ENCODE measurements around the gene CCDC34. TPM values are rescaled to one million over a fixed set of nuclear protein-coding genes. Genes with fewer than 3 reads are reported as not detected.
"Not testable (repeated sequence)": the region's sequence is repeated elsewhere in the genome, so short reads cannot be mapped to it uniquely, and the experiment has no call there.

The CCDC34 gene
- total RNA-seq, 1 donor from 2014 or later, result 3.5 TPM

DNA sequence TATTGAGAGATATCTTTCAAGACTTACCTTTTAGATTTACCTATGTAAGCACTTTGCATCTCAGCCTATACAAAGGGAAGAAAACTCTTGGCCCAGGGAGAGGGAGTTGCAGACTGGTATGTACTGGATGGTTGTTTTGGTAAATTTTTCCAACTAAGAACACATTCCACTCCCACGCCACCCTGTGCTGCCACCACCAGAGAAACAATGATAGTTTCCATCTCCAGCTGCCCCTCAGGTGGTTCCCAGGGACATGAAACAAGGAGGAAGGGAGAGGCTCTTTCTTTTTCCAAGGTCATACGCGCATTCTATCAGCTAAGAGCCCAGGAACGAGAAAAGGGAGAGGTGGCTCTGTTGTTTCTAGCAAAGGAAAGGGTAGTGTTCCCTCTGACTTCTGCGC, 34.4 kb downstream of the CCDC34 start:
- DNase-seq, result no peak

GRCh38 chr11:27327064-27327463, 36.0 kb downstream of the CCDC34 start:
- H3K4me3 Mint-ChIP-seq (ENCODE audit: unreplicated experiment); H3K27ac Mint-ChIP-seq (ENCODE audit: unreplicated experiment); H3K4me1 Mint-ChIP-seq (ENCODE audit: low read depth, unreplicated experiment); H3K27me3 Mint-ChIP-seq (ENCODE audit: unreplicated experiment); DNase-seq; H3K9me3 Mint-ChIP-seq (ENCODE audit: unreplicated experiment); H3K36me3 Mint-ChIP-seq (ENCODE audit: unreplicated experiment): not testable (repeated sequence)

More for the DNA sequence above, 34.4 kb downstream of the CCDC34 start:
- TF ChIP-seq CTCF (IDR thresholded peaks at IDR 0.05; ENCODE audit: partially characterized antibody, unreplicated experiment), result no peak
- Mint-ChIP-seq H3K27ac (ENCODE audit: unreplicated experiment) (no peak overlapping the region), H3K36me3 (ENCODE audit: unreplicated experiment) (no peaks in the 10 kb centered on the region), H3K9me3 (ENCODE audit: unreplicated experiment) (peaks cover 2% of the 10 kb centered on the region), H3K4me1 (ENCODE audit: low read depth, unreplicated experiment) (no peaks in the 10 kb centered on the region), H3K27me3 (ENCODE audit: unreplicated experiment) (peaks cover 4% of the 10 kb centered on the region), H3K4me3 (ENCODE audit: unreplicated experiment) (no peak overlapping the region)

GRCh38 chr11:27322196-27322595, 40.8 kb downstream of the CCDC34 start:
- H3K36me3 Mint-ChIP-seq (ENCODE audit: unreplicated experiment), result peaks cover 12% of the 10 kb centered on the region
- not testable (repeated sequence) for H3K4me3 Mint-ChIP-seq (ENCODE audit: unreplicated experiment); H3K27ac Mint-ChIP-seq (ENCODE audit: unreplicated experiment); H3K4me1 Mint-ChIP-seq (ENCODE audit: low read depth, unreplicated experiment); H3K9me3 Mint-ChIP-seq (ENCODE audit: unreplicated experiment); H3K27me3 Mint-ChIP-seq (ENCODE audit: unreplicated experiment); DNase-seq

DNA sequence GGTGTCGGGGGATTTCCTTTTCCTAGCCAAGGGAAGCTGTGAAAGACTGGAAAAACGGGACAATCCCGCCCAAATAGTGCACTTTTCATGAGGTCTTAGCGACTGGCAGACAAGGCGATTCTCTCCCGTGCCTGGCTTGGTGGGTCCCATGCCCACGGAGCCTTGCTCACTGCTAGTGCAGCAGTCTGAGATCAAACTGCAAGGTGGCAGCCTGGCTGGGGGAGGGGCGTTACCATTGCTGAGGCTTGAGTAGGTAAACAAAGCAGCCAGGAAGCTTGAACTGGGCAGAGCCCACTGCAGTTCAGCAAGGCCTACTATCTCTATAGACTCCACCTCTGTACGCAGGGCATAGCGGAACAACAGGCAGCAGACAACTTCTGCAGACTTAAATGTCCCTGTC, 41.7 kb downstream of the CCDC34 start:
- not testable (repeated sequence) for H3K9me3 Mint-ChIP-seq (ENCODE audit: unreplicated experiment); H3K4me3 Mint-ChIP-seq (ENCODE audit: unreplicated experiment); H3K27ac Mint-ChIP-seq (ENCODE audit: unreplicated experiment); H3K4me1 Mint-ChIP-seq (ENCODE audit: low read depth, unreplicated experiment); H3K27me3 Mint-ChIP-seq (ENCODE audit: unreplicated experiment); DNase-seq
- H3K36me3 Mint-ChIP-seq (ENCODE audit: unreplicated experiment), result peaks cover 12% of the 10 kb centered on the region

DNA sequence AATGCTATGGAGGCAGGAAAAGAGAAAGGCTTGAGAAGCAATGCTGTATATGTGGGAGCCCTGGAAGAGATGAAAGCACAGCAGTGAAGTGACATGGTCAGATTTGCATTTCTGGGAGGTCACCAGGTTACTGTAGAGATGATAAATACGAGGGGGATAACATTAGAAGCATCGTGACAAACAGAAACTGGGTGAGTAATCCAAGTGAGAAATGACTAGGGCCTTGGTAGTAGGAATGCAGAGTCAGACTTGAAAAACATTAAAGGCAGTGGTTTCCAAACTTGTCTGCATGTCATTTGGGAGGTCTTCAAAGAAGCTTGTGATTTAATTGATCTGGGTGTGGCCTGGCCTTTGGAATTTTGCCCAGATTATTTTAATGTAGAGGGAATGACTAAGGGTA, 43.9 kb downstream of the CCDC34 start:
- Mint-ChIP-seq H3K36me3 (ENCODE audit: unreplicated experiment) (peaks cover 12% of the 10 kb centered on the region), H3K4me3 (ENCODE audit: unreplicated experiment) (no peak overlapping the region), H3K27me3 (ENCODE audit: unreplicated experiment) (no peaks in the 10 kb centered on the region), H3K27ac (ENCODE audit: unreplicated experiment) (no peak overlapping the region), H3K9me3 (ENCODE audit: unreplicated experiment) (peaks cover 3% of the 10 kb centered on the region), H3K4me1 (ENCODE audit: low read depth, unreplicated experiment) (no peaks in the 10 kb centered on the region)
- no peak for TF ChIP-seq CTCF (IDR thresholded peaks at IDR 0.05; ENCODE audit: partially characterized antibody, unreplicated experiment)
- no peak for DNase-seq

GRCh38 chr11:27317751-27318150, 45.3 kb downstream of the CCDC34 start:
- Mint-ChIP-seq H3K36me3 (ENCODE audit: unreplicated experiment) (peaks cover 12% of the 10 kb centered on the region), H3K27ac (ENCODE audit: unreplicated experiment) (no peak overlapping the region), H3K4me3 (ENCODE audit: unreplicated experiment) (no peak overlapping the region), H3K27me3 (ENCODE audit: unreplicated experiment) (no peaks in the 10 kb centered on the region), H3K4me1 (ENCODE audit: low read depth, unreplicated experiment) (no peaks in the 10 kb centered on the region), H3K9me3 (ENCODE audit: unreplicated experiment) (peaks cover 3% of the 10 kb centered on the region)
- DNase-seq, result no peak
- no peak for TF ChIP-seq CTCF (IDR thresholded peaks at IDR 0.05; ENCODE audit: partially characterized antibody, unreplicated experiment)

DNA sequence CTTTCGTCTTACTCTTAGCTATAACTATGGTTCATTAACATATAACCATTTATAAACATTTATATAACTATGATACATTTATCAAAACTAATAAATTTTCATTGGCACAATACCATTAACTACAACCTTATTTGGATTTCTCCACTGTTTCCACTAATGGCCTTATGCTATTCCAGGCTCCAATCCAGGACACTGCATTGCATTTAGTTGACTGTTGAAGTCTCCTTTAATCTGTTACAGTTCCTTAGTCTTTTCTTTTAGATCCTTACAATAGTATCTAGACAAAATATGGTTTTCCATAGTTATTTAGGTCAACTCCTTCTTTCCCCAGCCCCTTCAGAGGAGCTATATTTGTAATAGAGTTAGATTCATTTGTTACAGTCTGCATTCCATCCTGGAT, 47.2 kb downstream of the CCDC34 start:
- Mint-ChIP-seq H3K4me1 (ENCODE audit: low read depth, unreplicated experiment) (no peaks in the 10 kb centered on the region), H3K36me3 (ENCODE audit: unreplicated experiment) (peaks cover 7% of the 10 kb centered on the region), H3K27ac (ENCODE audit: unreplicated experiment) (no peak overlapping the region), H3K4me3 (ENCODE audit: unreplicated experiment) (no peak overlapping the region), H3K27me3 (ENCODE audit: unreplicated experiment) (no peaks in the 10 kb centered on the region), H3K9me3 (ENCODE audit: unreplicated experiment) (no peaks in the 10 kb centered on the region)
- DNase-seq, result no peak
- TF ChIP-seq CTCF (IDR thresholded peaks at IDR 0.05; ENCODE audit: partially characterized antibody, unreplicated experiment), result no peak
